ENCODE measurements around the gene MYRFL.

The MYRFL gene

DNA sequence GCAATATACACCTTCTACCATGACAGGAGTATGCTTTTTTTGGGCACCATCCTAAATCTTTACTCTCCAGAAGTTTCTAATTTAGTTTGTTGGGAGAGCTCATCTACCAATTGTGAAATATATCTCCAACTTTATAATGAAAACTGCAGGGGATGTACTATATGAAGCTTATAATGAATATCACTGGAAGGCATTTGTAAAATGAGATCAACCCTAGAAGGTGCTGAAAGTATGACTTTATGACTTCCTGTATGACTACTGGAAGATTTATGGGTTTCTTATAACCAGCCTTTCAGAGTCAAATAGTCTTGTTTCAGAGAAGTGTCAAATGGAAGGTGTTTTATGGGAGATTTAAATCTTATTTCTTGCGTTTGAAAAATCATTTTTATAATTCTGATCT is 122.9 kb downstream of the MYRFL start:
- Histone ChIP-seq H3K9me3 (replicated peaks in 1 of 2; ENCODE audit: control insufficient read depth in 2 of 2, insufficient read depth in 1 of 2, low read depth in 1 of 2, low read length in 2 of 2) (peaks cover 2 to 3% of the 10 kb centered on the region in 2 donors), H4K8ac (ENCODE audit: low read depth, low read length) (no peak overlapping the region), H3K4me2 (ENCODE audit: insufficient read depth, low read length, poor library complexity, severe bottlenecking) (no peak overlapping the region), H3K18ac (ENCODE audit: low read length) (no peak overlapping the region), H3K36me3 (replicated peaks in 1 of 2; ENCODE audit: control insufficient read depth in 2 of 2, insufficient read depth in 2 of 2, low read length in 2 of 2) (no peaks in the 10 kb centered on the region), H2BK5ac (ENCODE audit: low read length) (no peak overlapping the region), H2BK120ac (ENCODE audit: low read depth, low read length) (no peak overlapping the region), H3K27ac (replicated peaks; ENCODE audit: low read length) (no peak overlapping the region), H3K14ac (ENCODE audit: low read length) (no peak overlapping the region), H2BK15ac (ENCODE audit: low read length) (no peak overlapping the region), H3K79me1 (ENCODE audit: low read depth, low read length) (no peaks in the 10 kb centered on the region), H3K4me1 (ENCODE audit: control insufficient read depth in 2 of 2, insufficient read depth in 1 of 2, low read depth in 1 of 2, low read length in 2 of 2) (peaks cover 0 to 5% of the 10 kb centered on the region in 2 donors), H3K9ac (ENCODE audit: low read depth, low read length, poor library complexity) (no peak overlapping the region), H4K91ac (ENCODE audit: low read depth, low read length, poor library complexity) (no peak overlapping the region), H2AK5ac (ENCODE audit: low read depth, low read length) (no peak overlapping the region), H3K27me3 (ENCODE audit: control insufficient read depth in 3 of 3, insufficient read depth in 3 of 3, low read depth in 1 of 3, low read length in 3 of 3) (no peaks in the 10 kb centered on the region), H2BK12ac (ENCODE audit: low read length) (no peak overlapping the region), H3K4me3 (ENCODE audit: low read length in 2 of 2) (no peak overlapping the region), H2AFZ (ENCODE audit: low read length) (no peak overlapping the region), H3K23ac (ENCODE audit: low read depth, low read length, poor library complexity) (no peak overlapping the region), H3K4ac (ENCODE audit: low read length) (no peak overlapping the region)
- WGBS, 2 donors (ENCODE audit: extremely low coverage in 2 of 2, insufficient read length in 2 of 2, insufficient replicate concordance in 1 of 2), result no CpG with 5 or more reads among the region's 1 CpG
- no peak for DNase-seq (ENCODE audit: low spot score)

GRCh38 chr12:69948851-69949250 is 123.8 kb downstream of the MYRFL start:
- H3K79me1 ChIP-seq (ENCODE audit: low read depth, low read length), result no peaks in the 10 kb centered on the region
- H3K4me1 ChIP-seq (ENCODE audit: control insufficient read depth in 2 of 2, insufficient read depth in 1 of 2, low read depth in 1 of 2, low read length in 2 of 2), result peaks cover 0 to 5% of the 10 kb centered on the region in 2 donors
- no peak overlapping the region for H4K91ac ChIP-seq (ENCODE audit: low read depth, low read length, poor library complexity)
- no peak overlapping the region for H2BK15ac ChIP-seq (ENCODE audit: low read length)
- H3K18ac ChIP-seq (ENCODE audit: low read length), result no peak overlapping the region
- H3K27me3 ChIP-seq (ENCODE audit: control insufficient read depth in 3 of 3, insufficient read depth in 3 of 3, low read depth in 1 of 3, low read length in 3 of 3), result no peaks in the 10 kb centered on the region
- peaks cover 2 to 3% of the 10 kb centered on the region in 2 donors for H3K9me3 ChIP-seq (replicated peaks in 1 of 2; ENCODE audit: control insufficient read depth in 2 of 2, insufficient read depth in 1 of 2, low read depth in 1 of 2, low read length in 2 of 2)
- no peak overlapping the region for H3K27ac ChIP-seq (replicated peaks; ENCODE audit: low read length)
- H2BK5ac ChIP-seq (ENCODE audit: low read length), result no peak overlapping the region
- no peak overlapping the region for H4K8ac ChIP-seq (ENCODE audit: low read depth, low read length)
- H3K4ac ChIP-seq (ENCODE audit: low read length), result no peak overlapping the region
- no peak overlapping the region for H2BK12ac ChIP-seq (ENCODE audit: low read length)
- no peak overlapping the region for H2AK5ac ChIP-seq (ENCODE audit: low read depth, low read length)
- H3K4me2 ChIP-seq (ENCODE audit: insufficient read depth, low read length, poor library complexity, severe bottlenecking), result no peak overlapping the region
- H3K23ac ChIP-seq (ENCODE audit: low read depth, low read length, poor library complexity), result no peak overlapping the region
- no peak overlapping the region for H3K14ac ChIP-seq (ENCODE audit: low read length)
- no peaks in the 10 kb centered on the region for H3K36me3 ChIP-seq (replicated peaks in 1 of 2; ENCODE audit: control insufficient read depth in 2 of 2, insufficient read depth in 2 of 2, low read length in 2 of 2)
- no peak for DNase-seq (ENCODE audit: low spot score)
- no peak overlapping the region for H3K4me3 ChIP-seq (ENCODE audit: low read length in 2 of 2)
- no peak overlapping the region for H2AFZ ChIP-seq (ENCODE audit: low read length)
- no peak overlapping the region for H2BK120ac ChIP-seq (ENCODE audit: low read depth, low read length)
- H3K9ac ChIP-seq (ENCODE audit: low read depth, low read length, poor library complexity), result no peak overlapping the region

DNA sequence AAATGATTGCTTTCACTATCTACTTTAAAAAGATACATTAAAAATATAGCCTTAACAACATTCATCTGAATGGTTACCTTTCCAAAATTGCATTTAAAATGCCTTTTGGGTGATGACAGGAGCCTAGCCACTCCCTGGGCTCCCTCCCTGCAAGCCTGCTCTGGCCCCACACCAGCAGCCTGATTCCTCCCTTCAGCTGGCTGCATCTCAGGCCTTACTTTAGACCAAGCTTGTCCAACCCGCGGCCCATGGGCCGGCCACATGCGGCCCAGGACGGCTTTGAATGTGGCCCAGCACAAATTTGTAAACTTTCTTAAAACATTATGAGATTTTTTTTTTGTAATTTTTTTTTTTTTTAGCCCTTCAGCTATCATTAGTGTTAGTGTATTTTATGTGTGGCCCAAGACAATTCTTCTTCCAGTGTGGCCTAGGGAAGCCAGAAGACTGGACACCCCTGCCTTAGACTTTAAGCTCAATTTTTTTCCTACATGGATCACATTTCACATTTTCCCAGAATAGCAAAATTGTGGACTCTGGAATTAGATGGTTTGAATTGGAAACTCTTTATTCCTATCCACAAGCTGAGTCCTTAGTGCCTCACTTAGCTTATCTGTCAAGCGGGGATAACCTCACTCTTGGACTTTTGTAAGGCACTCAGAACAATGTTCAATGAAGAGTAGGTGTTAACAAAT is 124.4 kb downstream of the MYRFL start:
- Histone ChIP-seq H3K4me3 (ENCODE audit: low read length in 2 of 2) (no peak overlapping the region), H2BK120ac (ENCODE audit: low read depth, low read length) (no peak overlapping the region), H3K36me3 (replicated peaks in 1 of 2; ENCODE audit: control insufficient read depth in 2 of 2, insufficient read depth in 2 of 2, low read length in 2 of 2) (no peaks in the 10 kb centered on the region), H2BK12ac (ENCODE audit: low read length) (no peak overlapping the region), H3K79me1 (ENCODE audit: low read depth, low read length) (no peaks in the 10 kb centered on the region), H2AFZ (ENCODE audit: low read length) (no peak overlapping the region), H3K27me3 (ENCODE audit: control insufficient read depth in 3 of 3, insufficient read depth in 3 of 3, low read depth in 1 of 3, low read length in 3 of 3) (no peaks in the 10 kb centered on the region), H3K4me1 (ENCODE audit: control insufficient read depth in 2 of 2, insufficient read depth in 1 of 2, low read depth in 1 of 2, low read length in 2 of 2) (peaks cover 0 to 5% of the 10 kb centered on the region in 2 donors), H3K23ac (ENCODE audit: low read depth, low read length, poor library complexity) (no peak overlapping the region), H3K4ac (ENCODE audit: low read length) (no peak overlapping the region), H3K4me2 (ENCODE audit: insufficient read depth, low read length, poor library complexity, severe bottlenecking) (no peak overlapping the region), H2BK15ac (ENCODE audit: low read length) (no peak overlapping the region), H3K9ac (ENCODE audit: low read depth, low read length, poor library complexity) (no peak overlapping the region), H3K18ac (ENCODE audit: low read length) (peak overlapping the region; percentile 60), H3K9me3 (replicated peaks in 1 of 2; ENCODE audit: control insufficient read depth in 2 of 2, insufficient read depth in 1 of 2, low read depth in 1 of 2, low read length in 2 of 2) (peaks cover 2 to 3% of the 10 kb centered on the region in 2 donors), H3K14ac (ENCODE audit: low read length) (no peak overlapping the region), H2AK5ac (ENCODE audit: low read depth, low read length) (no peak overlapping the region), H4K91ac (ENCODE audit: low read depth, low read length, poor library complexity) (no peak overlapping the region), H4K8ac (ENCODE audit: low read depth, low read length) (no peak overlapping the region), H3K27ac (replicated peaks; ENCODE audit: low read length) (no peak overlapping the region), H2BK5ac (ENCODE audit: low read length) (no peak overlapping the region)
- DNase-seq (ENCODE audit: low spot score), result no peak
- no CpG with 5 or more reads among the region's 6 CpGs for WGBS, 2 donors (ENCODE audit: extremely low coverage in 2 of 2, insufficient read length in 2 of 2, insufficient replicate concordance in 1 of 2)

DNA sequence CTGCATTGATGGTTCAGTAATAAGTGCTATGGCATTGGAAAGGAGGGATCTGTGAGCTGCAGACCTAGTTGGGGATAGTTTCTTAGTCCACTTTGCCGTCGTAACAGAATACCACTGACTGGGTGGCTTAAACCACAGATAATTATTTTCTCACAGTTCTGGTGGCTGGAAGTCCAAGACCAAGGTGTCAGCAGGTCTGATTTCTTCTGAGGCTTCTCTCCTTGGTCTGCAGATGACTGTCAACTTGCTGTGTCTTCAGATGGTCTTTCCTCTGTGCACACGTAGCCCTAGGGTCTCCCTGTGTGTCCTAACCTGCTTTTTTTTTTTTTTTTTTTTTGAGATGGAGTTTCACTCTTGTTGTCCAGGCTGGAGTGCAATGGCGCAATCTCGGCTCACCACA is 126.1 kb downstream of the MYRFL start:
- H3K9ac ChIP-seq (ENCODE audit: low read depth, low read length, poor library complexity), result no peak overlapping the region
- H2BK12ac ChIP-seq (ENCODE audit: low read length), result no peak overlapping the region
- H3K4me3 ChIP-seq (ENCODE audit: low read length in 2 of 2), result no peak overlapping the region
- H2BK15ac ChIP-seq (ENCODE audit: low read length), result no peak overlapping the region
- no peak overlapping the region for H3K27ac ChIP-seq (replicated peaks; ENCODE audit: low read length)
- H3K23ac ChIP-seq (ENCODE audit: low read depth, low read length, poor library complexity), result no peak overlapping the region
- H4K8ac ChIP-seq (ENCODE audit: low read depth, low read length), result no peak overlapping the region
- H2BK5ac ChIP-seq (ENCODE audit: low read length), result no peak overlapping the region
- H2AFZ ChIP-seq (ENCODE audit: low read length), result no peak overlapping the region
- no CpG with 5 or more reads among the region's 5 CpGs for WGBS, 2 donors (ENCODE audit: extremely low coverage in 2 of 2, insufficient read length in 2 of 2, insufficient replicate concordance in 1 of 2)
- H3K4ac ChIP-seq (ENCODE audit: low read length), result no peak overlapping the region
- H2BK120ac ChIP-seq (ENCODE audit: low read depth, low read length), result no peak overlapping the region
- H3K4me2 ChIP-seq (ENCODE audit: insufficient read depth, low read length, poor library complexity, severe bottlenecking), result no peak overlapping the region
- H3K14ac ChIP-seq (ENCODE audit: low read length), result no peak overlapping the region
- no peak overlapping the region for H2AK5ac ChIP-seq (ENCODE audit: low read depth, low read length)
- no peak overlapping the region for H3K18ac ChIP-seq (ENCODE audit: low read length)
- no peaks in the 10 kb centered on the region for H3K27me3 ChIP-seq (ENCODE audit: control insufficient read depth in 3 of 3, insufficient read depth in 3 of 3, low read depth in 1 of 3, low read length in 3 of 3)
- peaks cover 0 to 5% of the 10 kb centered on the region in 2 donors for H3K4me1 ChIP-seq (ENCODE audit: control insufficient read depth in 2 of 2, insufficient read depth in 1 of 2, low read depth in 1 of 2, low read length in 2 of 2)
- no peaks in the 10 kb centered on the region for H3K79me1 ChIP-seq (ENCODE audit: low read depth, low read length)
- DNase-seq (ENCODE audit: low spot score), result no peak
- H3K9me3 ChIP-seq (replicated peaks in 1 of 2; ENCODE audit: control insufficient read depth in 2 of 2, insufficient read depth in 1 of 2, low read depth in 1 of 2, low read length in 2 of 2), result peaks cover 2 to 3% of the 10 kb centered on the region in 2 donors
- no peak overlapping the region for H4K91ac ChIP-seq (ENCODE audit: low read depth, low read length, poor library complexity)
- H3K36me3 ChIP-seq (replicated peaks in 1 of 2; ENCODE audit: control insufficient read depth in 2 of 2, insufficient read depth in 2 of 2, low read length in 2 of 2), result no peaks in the 10 kb centered on the region
